ENCODE data around the gene SLC9A9. TPM values are rescaled to one million over a fixed set of nuclear protein-coding genes. Genes with fewer than 3 reads are reported as not detected.

The SLC9A9 gene
- total and polyA plus RNA-seq, 8 donors = 0.28 to 5.9 (median 0.75) TPM

- H3K27me3 ChIP-seq = no peaks in the 10 kb centered on the region
- no peaks in the 10 kb centered on the region for H3K9me3 ChIP-seq
- intact Hi-C loops (cut with DNase I) = no loop called here
- WGBS, 2 donors = 90 to 95% methylated on average over 1 of the region's 1 CpG
- DNase-seq (no peak), FAIRE-seq (no peak), ATAC-seq (no peak)
- no peak overlapping the region for H3K4me3 ChIP-seq
- no peak for TF ChIP-seq CTCF (IDR thresholded peaks at IDR 0.05)
- no peaks in the 10 kb centered on the region for H3K36me3 ChIP-seq
- no peak overlapping the region for H3K27ac ChIP-seq
- H3K4me1 ChIP-seq = no peaks in the 10 kb centered on the region
Observed at GRCh38 chr3:143837076-143837475, 11.2 kb downstream of the SLC9A9 start.

GRCh38 chr3:143835312-143835711, 13.0 kb downstream of the SLC9A9 start:
- intact Hi-C loops (cut with DNase I) = no loop called here

GRCh38 chr3:143832433-143832832, 15.8 kb downstream of the SLC9A9 start:
- H3K4me1 ChIP-seq = peaks cover 0 to 7% (median 0%) of the 10 kb centered on the region in 3 donors
- no peaks in the 10 kb centered on the region for H3K36me3 ChIP-seq
- no peak overlapping the region for H3K27ac ChIP-seq
- H3K9me3 ChIP-seq = no peaks in the 10 kb centered on the region
- intact Hi-C loops (cut with DNase I) = no loop called here
- no peak for TF ChIP-seq CTCF (IDR thresholded peaks at IDR 0.05)
- no peak for DNase-seq
- no peaks in the 10 kb centered on the region for H3K27me3 ChIP-seq
- ATAC-seq = peak in 2 of 4 donors; percentile 36 to 50
- no peak overlapping the region for H3K4me3 ChIP-seq
- no peak for FAIRE-seq

More at GRCh38 chr3:143835312-143835711, 13.0 kb downstream of the SLC9A9 start:
- H3K9me3 ChIP-seq = no peaks in the 10 kb centered on the region
- no peaks in the 10 kb centered on the region for H3K36me3 ChIP-seq
- peaks cover 0 to 7% (median 0%) of the 10 kb centered on the region in 3 donors for H3K4me1 ChIP-seq
- WGBS, 2 donors = 72 to 82% methylated on average over 2 of the region's 2 CpGs
- DNase-seq (no peak), FAIRE-seq (no peak), ATAC-seq (no peak)
- no peak for TF ChIP-seq CTCF (IDR thresholded peaks at IDR 0.05)
- no peak overlapping the region for H3K4me3 ChIP-seq
- no peak overlapping the region for H3K27ac ChIP-seq
- H3K27me3 ChIP-seq = no peaks in the 10 kb centered on the region

GRCh38 chr3:143831994-143832393, 16.3 kb downstream of the SLC9A9 start:
- Histone ChIP-seq H3K4me3 (no peak overlapping the region), H3K4me1 (peaks cover 0 to 7% (median 0%) of the 10 kb centered on the region in 3 donors), H3K27me3 (no peaks in the 10 kb centered on the region), H3K27ac (no peak overlapping the region), H3K9me3 (no peaks in the 10 kb centered on the region), H3K36me3 (no peaks in the 10 kb centered on the region)
- intact Hi-C loops (cut with DNase I) = no loop called here
- DNase-seq (no peak), ATAC-seq (peak in 1 of 4 donors; percentile 21), FAIRE-seq (no peak)
- TF ChIP-seq CTCF (IDR thresholded peaks at IDR 0.05) = no peak
- 76 to 79% methylated on average over 1 of the region's 1 CpG for WGBS, 2 donors

GRCh38 chr3:143831208-143831607, 17.1 kb downstream of the SLC9A9 start:
- H3K4me1 ChIP-seq = peaks cover 0 to 7% (median 0%) of the 10 kb centered on the region in 3 donors
- TF ChIP-seq CTCF (IDR thresholded peaks at IDR 0.05) = no peak
- WGBS, 2 donors = 21 to 32% methylated on average over 2 of the region's 2 CpGs
- no peaks in the 10 kb centered on the region for H3K27me3 ChIP-seq
- H3K9me3 ChIP-seq = no peaks in the 10 kb centered on the region
- no peak for FAIRE-seq
- no peak overlapping the region for H3K27ac ChIP-seq
- H3K4me3 ChIP-seq = no peak overlapping the region
- no peaks in the 10 kb centered on the region for H3K36me3 ChIP-seq
- no peak for DNase-seq
- peak in 2 of 4 donors; percentile 48 to 57 for ATAC-seq
- intact Hi-C loops (cut with DNase I) = no loop called here
